Stimulated activated CD8-positive, alpha-beta memory T cell treated with anti-CD3 and anti-CD28 coated beads, Interleukin-12 subunit alpha, Interleukin-12 subunit beta, amount 100 ng/mL, for 1 hour (primary cell): ENCODE measurements around the gene TEAD1.

Source experiments
- DNase-seq: peaks from one replicate; pipeline ENCODE4 v3.0.0-alpha.2; 2020; ENCODE audit warnings: low read depth

TEAD1 gene

DNA sequence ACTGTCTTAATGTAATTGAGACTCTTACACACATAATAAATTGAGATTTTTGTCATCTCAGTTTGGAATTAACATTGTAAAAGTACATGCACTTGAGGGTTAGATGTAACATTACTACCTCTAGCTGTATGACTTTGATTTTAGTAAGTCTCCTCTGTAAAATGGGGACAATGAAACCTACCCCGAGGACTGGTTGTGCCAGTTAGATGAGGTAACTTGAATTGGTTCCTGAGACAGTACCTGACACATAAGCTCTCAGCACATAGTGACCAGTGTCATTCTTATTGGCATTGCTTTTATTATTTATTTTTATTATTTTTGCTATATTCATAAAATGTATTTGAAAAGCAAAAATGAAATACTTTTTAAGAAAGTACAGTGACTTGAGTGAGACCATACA, 114.8 kb downstream of the TEAD1 start:
- DNase-seq: no peak

DNA sequence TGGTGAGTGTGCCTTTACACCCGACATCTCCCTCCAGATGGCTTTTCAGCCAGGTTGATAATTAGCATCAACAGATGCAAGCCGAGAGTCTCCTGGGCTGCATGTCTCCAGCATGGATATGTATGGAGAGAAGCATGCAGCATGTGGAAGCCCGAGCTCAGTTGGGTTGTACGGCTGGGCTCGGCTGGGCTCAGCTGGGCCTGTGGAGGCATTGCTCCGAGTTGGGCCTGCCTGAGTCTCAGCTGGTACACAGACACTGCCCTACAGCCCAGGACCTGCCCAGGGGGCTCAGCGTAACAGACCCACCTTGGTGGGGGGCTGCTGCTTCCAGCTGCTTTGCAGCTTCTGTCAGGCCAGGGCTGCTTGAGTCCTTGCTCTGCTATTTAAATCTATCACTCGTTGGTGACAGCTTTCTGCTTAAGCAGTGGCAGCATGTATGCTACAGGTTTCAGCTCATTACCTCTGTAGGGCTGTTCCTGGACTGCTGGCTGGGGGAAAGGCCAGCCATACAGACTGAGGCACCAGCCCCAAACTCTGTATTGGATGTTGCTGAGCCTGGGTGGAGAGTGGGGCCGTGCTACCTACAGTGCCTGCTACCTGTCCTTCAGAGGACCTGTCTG, 115.5 kb downstream of the TEAD1 start:
- DNase-seq: no peak

DNA sequence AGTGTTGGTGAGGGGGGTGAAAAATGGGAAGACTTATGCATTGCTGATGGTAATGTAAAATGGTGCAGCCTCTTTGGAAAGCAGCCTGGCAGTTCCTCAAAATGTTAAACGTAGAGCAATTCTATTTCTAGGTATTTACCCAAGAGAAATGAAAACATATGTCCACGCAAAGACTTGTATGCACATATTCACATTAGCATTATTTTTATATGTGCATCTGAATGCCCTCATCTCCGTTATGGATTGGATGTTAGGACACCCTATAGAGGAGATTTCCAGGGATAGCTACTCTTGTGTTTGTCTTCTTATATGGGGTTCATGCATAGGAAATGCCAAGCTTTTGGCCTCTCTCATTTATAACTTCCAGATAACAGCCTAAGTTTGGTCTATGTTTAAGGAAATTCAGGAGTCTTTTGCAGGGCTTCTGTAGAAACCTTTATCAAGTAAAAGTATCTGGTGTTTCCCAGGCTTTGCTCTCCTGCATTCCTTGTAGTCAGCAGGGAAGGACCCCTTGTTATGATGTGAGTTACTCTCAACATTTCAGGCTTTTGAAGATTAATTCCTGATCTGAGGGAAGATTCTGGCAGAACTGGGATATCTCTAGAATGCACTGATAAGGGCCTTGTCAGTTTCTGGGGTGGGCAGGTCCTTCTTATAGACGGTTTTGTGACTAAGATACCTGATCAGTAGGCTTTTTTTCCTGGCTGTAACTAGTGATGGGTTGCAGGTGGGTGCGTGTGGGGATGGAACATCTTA, 116.8 kb downstream of the TEAD1 start:
- no peak for DNase-seq

DNA sequence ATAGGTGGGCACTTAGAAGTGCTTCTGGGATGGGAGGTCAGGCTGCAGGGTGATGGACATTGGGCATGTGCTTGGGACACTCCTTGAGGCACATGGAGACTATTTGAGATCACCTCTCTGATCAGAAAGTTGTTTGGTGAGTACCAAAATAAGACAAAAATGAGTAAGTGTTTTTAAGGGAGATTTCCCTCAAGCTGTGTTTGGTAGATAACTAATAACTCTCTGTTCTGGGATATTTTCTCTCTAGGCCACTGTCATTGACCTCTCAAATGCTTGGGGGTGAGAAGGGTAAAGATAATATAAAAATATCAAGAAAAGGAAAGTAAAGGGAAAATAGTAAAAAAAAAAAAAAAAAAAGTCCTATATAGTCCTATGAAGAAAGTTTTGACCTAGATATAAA, 117.8 kb downstream of the TEAD1 start:
- no peak for DNase-seq

DNA sequence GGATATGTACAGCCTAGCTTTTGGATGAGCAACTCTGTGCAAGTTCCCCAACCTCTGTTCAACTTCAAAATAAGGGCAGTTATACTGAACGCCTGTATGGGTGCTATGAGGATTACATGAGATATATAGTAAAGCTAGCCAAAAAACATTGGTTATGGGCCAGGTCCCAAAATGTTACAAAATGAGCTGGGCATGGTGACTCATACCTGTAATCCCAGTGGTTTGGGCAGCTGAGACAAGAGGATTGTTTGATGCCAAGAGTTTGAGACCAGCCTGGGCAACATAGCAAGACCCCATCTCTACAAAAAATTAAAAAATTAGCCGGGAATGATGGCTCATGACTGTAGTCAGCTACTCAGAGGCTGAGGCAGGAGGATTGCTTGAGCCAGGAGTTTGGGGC, 118.4 kb downstream of the TEAD1 start:
- DNase-seq: no peak

DNA sequence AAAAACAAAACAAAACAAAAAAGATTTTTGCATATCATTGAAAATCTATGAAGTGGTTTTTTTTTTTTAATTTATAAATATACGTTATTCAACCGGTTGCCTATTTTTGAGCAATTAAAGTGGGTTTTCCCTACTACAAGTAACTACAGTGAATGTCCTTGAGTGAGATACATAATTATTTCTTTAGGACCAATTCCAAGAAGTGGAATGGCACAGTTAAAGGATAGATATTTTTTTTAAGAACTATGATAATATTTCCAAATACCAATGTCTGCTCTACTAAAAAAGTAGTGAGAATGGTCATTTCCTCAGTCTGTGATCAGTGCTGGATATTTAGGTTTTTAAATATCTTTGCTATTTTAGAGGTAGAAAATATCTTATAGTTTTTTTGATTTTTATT, 118.8 kb downstream of the TEAD1 start:
- no peak for DNase-seq

DNA sequence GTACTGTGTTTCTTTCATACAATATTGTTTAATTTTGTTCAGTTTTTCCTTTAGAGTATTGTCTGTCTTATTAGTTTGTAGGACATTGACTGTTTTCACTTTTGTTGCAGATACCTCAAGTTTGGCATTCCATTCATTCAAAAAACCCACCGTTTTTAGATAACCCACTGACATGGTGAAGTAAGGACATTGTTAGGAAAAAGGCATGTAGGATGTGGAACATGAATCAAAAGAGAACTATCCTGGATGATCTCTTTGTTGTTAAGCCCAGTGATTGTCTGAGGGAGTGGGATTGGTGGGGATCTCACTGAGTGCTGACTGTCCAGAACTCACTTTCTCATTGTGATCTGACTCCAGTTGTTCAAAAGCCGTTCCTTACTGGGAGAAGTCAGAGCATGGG, 119.3 kb downstream of the TEAD1 start:
- no peak for DNase-seq

DNA sequence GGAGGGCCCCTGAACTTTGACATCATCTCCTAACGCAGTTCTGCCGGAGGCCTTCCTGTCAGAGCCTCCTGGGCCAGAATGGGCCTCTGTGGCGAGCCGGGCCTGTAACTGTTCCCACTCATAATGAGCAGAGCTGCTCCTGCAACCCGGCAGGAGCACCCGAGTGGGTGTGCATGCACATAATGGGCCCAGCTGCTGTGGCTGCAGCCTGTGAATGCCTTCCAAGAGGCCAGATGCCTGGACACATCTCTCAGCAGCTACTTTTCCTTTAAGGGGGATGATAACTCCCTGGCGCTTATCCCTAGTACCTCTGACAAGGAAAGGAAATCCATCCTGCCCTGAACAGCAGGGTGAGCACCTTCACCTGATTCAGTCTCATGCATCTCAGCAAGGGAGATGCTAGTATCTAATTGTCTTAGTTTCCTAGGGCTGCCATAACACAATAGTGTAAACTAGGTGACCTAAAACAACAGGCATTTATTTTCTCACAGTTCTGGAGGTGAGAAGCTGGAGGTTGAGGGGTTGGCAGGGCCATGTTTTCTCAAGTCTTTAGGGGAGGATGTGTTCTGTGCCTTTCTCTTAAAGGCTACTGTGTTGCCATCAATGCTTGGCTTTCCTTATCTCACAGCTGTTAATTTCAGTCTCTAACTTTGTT, 120.5 kb downstream of the TEAD1 start:
- DNase-seq: no peak

DNA sequence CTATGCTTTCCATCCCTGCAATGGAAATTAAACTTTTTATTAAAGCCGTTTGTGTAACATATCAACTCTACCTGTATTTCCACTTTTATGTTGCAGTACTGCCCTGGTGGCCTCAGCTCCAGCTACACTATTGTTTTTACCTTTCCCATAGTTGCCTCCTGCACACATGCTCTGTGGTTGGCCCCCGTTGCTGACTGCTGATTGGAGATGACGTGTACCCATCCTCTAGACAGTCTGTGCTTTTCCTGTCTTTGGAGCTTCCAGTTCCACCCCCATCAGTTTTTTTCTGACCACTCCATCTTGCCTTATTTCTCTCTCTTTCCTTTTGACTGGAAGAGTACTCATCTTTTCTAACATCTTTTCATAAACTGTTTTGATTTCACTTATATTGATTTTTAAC, 123.8 kb downstream of the TEAD1 start:
- DNase-seq: no peak

DNA sequence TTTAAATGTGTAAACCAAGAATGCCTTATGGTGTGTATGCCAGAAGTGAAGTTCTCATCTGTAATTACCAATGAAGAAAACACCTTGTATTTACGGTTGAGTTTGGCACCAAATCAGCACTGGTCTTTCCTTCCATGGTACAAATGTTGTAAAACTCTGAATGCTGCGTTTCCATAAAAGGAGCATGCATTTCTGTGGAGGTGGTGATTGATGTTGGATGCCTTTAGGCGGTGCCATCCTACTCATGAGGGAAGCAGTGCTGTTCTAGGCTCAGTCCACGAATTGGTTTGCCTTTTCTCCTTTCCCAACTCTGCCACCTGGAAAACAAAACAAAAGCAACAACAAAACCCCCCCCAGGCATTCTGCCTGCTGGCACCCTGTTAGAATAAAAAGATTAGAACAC, 124.4 kb downstream of the TEAD1 start:
- DNase-seq: no peak

DNA sequence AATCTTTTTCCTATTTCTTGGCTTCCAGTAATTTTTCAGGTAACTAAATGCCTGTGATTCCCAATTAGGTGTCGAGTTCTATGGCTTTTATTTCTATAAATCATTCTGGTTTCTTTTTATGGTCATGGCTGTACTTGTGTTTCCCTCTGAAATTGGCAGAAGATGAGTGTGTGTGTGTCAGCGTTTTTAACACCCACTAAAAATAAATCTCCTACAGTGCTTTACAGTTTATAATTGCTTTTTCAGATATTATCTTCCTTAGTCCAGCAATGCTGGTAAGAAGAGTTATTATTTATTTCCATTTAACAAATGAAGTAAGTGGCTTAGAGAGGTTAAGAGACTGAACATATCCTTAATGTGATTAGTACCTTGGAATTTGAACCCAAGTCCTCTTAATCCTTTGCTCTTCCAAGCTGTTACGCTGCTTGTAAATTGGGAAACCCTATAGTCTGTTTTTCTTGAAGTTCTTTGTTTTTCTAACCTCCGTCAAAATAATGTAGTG, 125.2 kb downstream of the TEAD1 start:
- no peak for DNase-seq

DNA sequence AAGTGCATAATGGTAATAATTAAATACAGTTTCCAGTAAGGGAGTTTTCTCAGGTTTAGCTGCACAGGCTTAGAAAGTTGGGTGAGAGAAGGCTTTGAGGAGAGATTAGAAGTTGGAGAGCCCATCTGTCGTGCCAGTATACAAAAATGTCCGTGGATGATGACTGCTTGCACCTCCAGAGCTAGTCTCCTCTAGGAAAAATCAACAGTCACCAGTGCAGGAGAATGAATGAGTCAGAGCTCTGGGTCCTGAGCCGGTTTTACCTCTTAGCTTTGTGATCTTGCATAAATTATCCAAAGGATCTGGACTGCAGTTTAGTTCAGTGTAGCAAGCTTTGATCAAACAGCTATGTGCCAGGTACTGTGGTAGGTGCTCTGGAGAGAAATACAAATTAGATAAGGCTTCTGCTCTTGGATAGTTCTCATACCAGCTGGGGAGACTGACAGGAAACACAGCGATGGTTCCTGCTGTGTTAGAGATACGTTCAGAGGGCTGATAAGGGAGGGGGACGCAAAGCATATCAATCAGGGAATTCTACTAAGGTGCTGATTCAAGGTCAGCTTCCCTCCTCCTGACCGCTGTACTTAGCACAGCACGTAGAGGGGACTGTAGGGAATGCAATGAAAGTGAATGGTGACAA, 125.9 kb downstream of the TEAD1 start:
- no peak for DNase-seq

DNA sequence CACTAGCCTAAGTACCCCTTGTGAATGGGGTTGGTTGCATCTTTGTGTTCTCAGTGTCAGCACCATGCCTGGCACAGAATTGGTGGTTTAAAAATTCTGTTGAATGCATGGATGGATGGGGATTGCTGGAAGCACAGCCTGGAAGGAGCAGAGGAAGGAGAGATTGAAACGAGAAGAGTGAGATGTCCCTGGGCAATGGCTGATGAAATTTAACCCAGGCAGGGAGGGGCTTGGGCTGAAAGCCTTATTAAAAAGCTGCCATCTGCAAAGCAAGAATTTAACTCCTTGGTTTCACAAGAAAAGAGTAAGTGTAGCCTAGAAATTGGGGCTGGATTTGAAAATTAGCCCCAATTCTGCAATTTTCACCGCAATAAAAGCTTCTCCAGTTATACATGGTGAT, 126.7 kb downstream of the TEAD1 start:
- DNase-seq: no peak

DNA sequence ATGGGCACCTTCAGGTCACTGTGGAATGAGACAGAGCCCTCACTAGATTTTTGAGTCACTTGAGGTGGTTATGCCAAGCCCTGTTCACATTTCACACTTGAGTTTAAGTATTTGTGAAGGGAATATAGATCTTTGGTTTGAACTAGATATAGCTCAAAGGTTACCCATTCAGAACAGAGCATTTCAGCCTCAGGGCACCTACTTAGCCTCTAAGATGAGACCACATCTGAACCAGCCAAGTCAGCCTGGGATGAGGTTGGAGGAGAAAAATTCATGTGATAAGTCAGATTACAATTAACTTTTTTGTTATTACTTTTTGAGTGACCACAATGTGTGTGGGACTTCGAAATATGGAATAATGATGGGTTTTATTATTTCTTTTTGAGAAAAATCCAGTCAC, 127.8 kb downstream of the TEAD1 start:
- DNase-seq: no peak

DNA sequence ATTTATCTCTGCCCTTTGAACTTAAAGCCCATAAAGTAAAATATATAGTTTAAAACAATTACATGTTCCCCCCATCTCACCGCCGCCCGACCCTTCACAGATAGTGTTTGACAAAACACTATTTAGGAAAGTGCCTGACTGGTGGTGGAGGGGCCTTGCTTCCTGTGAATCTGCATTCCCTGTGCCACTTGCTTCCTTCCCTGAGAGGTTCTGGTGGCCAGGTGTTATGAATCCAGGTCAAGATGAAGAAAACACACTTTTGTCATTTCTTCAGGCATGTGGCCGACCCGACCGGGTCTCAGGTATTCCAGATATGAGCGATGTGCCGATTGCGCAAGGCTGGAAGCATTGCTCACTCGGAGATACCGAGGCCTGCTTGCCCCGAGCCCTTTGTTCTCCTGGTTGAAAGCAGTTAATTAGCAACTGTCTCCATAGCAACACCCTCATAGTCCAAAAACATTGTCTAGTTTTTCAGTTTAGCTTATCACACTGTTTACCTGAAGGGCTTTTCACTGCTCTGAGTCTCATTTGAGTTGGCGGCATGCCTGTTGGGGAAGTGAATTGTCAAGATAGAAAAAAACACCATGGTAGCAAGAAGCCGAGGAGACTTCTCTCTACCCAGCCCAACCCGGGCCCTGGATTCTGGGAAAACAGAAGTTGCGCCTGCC, 128.3 kb downstream of the TEAD1 start:
- no peak for DNase-seq

DNA sequence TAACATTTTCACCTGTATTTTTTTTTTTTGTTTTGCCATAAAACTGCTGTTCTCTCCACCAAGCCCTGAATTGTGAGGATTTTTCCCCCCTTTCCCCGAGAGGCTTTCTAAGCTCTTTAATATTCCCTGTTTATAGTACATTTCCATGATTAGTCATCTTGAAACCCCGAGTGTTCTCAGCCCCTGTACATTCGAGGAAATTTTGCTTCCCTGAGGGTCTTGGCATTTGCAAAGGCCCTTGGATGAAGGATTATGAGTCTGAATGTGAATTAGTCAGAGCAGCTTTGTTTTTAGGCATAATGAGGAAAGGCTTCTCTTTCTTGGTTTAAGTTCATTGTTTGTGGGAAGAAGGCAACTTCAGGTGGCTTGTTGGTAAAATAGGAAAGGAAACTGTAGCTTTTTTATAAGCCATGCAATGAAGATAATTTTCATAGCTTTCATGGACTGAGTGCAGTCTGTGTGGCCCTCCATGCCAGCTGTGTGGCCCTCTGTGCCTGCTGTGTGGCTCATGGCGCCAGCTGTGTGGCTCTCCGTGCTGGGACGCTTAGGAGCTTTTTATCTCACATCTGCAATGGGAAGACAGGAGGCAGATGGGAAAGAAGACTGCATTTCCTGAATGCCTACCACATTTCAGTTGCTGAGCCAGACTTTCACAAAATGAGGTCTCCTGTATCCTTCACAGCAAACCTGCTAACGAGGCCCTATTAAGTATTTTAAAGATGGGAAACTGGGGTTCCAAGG, 129.0 kb downstream of the TEAD1 start:
- no peak for DNase-seq

DNA sequence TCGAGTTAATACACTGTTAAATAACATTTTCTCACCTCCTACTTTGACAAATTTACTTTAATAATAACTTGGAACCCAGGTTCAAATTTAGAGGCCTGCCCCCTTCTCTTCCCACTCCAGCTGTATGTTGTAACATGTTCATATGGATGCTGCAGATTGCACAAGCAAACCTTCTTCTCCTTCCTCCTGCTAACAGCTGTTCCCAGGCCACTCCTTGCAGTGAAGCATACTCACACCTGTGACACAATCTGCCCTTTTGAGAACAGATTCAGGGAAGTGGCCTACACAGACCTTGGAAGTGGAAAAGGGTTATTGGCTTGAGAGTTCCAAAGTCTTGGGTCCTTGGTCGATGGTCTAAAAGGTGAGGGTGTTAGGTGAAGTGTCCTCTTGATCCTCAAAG, 131.9 kb downstream of the TEAD1 start:
- no peak for DNase-seq

DNA sequence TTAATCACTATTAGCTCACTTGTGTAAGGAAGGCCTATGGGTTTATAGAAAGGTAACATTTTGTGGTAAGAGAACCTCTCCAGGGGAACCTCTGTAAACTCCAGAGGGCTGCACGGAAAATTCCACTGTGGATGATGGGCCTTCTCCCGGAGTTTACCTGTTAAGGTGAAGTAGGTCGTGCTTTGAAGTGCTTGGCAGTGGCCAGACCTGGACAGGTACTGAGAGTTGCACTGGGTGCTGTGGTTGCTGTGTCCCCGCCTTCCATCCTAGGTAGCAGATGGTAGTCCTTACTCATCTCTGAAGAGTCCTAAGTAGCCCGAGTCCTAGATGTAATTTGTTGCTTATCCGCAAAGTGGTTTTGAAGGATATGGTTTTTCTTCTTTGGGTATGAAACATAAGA, 133.4 kb downstream of the TEAD1 start:
- DNase-seq: no peak

DNA sequence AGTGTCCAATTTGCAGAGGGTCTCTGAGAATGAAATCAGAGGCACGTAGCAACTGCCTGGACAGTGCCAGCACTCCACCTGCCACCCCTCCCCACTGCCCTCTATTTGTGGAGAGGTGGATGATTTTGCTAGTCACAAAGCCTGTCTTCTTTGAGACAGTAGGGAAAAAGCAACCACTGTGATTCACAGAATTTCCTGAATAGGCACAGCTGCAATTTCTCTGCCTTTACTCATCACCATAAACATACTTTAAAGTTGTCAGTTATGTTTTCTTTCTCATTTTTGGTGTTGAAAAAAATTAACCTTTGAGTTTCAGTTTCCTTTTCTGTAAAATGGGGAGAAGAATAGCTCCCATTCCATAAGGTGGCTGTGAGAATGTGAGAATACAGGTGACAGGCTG, 134.3 kb downstream of the TEAD1 start:
- DNase-seq: no peak

DNA sequence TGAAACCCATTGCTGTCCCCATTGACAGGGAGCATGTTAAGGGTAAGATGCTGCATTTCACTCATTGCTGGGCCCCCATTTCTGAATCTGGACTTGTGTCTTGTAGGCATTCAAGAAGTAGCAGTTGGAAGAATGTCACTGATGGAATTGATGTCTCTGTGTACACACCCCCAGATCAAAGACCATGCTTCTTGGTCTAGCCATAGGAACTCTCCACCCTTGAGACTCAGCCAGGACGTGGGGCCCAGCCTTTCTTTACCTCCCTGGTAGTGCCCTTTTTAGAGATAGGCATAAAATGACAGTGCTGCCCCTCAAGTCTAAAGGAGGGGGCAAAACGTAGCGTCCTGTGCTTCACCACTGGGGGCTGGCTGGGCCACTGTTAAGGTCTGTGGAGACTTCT, 135.1 kb downstream of the TEAD1 start:
- DNase-seq: no peak

DNA sequence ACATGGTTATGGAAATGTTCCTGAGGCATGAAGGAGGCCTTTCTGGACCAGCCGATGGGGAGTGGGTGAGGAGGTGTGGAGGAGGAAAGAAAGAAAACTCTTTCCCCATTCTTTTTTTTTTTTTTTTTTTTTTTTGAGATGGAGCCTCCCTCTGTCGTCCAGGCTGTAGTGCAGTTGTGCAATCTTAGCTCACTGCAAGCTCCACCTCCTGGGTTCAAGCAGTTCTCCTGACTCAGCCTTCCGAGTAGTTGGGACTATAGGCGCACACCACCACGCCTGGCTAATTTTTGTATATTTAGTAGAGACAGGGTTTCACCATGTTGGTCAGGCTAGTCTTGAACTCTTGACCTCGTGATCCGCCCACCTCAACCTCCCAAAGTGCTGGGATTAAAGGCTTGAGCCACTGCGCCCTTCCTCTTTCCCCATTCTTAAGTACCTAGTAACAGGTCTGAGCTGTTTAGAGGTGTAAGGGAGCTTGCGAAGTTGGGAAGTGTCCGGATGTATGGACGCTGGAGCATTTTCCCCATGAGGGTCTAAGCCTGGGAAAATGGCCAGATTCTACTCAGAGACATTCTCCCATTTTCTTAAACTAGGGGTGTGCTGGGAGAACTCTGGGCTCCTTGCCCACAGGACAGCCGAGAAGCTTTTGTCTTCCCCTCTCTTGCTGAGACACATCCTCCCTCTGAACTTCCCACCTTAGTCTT, 135.8 kb downstream of the TEAD1 start:
- DNase-seq: no peak
